ENCODE data around the gene EMP3. TPM values are rescaled to one million over a fixed set of nuclear protein-coding genes. Genes with fewer than 3 reads are reported as not detected.

The EMP3 gene
- total and polyA plus RNA-seq, 2 of the 13 experiments (the other 11 are each of a cell fraction or from before 2014, with no cell fraction given): 2.2 to 7.8 TPM

DNA sequence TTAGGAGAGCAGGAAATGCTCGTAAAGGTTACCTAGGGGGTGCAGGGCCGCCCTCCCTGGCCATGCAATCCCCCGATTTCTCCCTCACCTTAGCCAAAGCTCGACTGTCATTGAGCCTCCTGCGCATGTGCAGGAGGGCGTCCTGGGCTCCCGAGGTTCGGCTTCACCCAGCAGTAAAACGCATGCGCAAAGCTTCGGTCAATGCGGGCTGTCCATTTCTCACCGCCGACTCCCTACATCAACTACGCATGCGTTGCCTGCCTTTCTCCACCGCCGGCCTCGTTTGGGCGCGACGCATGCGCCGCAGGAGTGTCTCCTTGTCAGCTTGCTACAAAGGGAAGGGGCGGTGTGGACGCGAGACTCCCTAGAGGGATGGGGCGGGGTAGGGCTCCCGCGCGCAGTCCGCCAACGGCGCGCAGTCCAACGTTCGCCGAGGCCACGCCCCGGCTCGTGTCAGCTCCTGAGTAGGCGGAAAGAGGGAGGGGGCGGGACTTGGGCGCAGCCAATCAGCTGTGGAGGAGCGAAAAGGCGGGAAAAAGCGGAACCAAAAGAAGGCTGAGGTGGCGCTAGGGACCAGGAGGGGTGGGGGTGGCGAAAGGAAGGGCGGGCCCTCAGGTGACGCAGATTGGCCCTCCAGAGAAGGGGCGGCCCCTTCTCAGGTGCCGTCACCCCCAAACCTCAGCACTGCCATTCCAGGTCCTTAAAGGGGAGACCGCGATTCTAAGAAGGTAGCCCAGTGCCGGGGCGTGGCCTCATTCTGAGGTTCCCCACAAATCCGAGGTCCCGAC is 38.7 kb downstream of the EMP3 start, which contains the start of the genes SYNGR4 and TMEM143:
SYNGR4 (plus strand) TSS at position 558 of the 788 bp plus-strand sequence. CDS start 1,476 bp downstream, outside the sequence.
TMEM143 (minus strand) TSS at position 131 of the 788 bp plus-strand sequence; CDS start at position 111, 20 bp downstream.
- intact Hi-C loops (cut with micrococcal nuclease; ENCODE audit: unreplicated experiment) (no loop called here), in situ Hi-C loops (cut with HindIII; ENCODE audit: extremely low pct_ligation_motif_present, low pct_unique_long_range_greater_than_20kb) (no loop called here)
- Histone ChIP-seq H3K27ac (ENCODE audit: extremely low read length, insufficient read depth, low read length) (peak within 1 kb of the TSS; percentile 96), H3K36me3 (replicated peaks in 1 of 2; ENCODE audit: control insufficient read depth in 1 of 2, insufficient read depth in 2 of 2, low read length in 2 of 2) (0 out of 5 replicates have a peak, but pooled peaks cover 0 to 2% of the 10 kb centered on the region in 2 experiments), H3K9ac (ENCODE audit: insufficient read depth, low read depth, low read length) (peak within 1 kb of the TSS; percentile 96), H3K4me1 (ENCODE audit: insufficient read depth, low read length) (peaks cover 46% of the 10 kb centered on the region), H3K4me3 (replicated peaks in 1 of 3; ENCODE audit: insufficient read depth in 1 of 3, low read depth in 2 of 3, low read length in 3 of 3) (peak within 1 kb of the TSS; percentile 47 to 86 (median 71)), H3K9me3 (ENCODE audit: low read length) (no peaks in the 10 kb centered on the region), H4K20me1 (ENCODE audit: insufficient read depth, low read length) (no peaks in the 10 kb centered on the region), H3K4me2 (ENCODE audit: low read depth, low read length) (peak within 1 kb of the TSS; percentile 99), H3K79me2 (ENCODE audit: insufficient read depth, low read length) (no peaks in the 10 kb centered on the region), H2AFZ (ENCODE audit: low read length) (no peak within 1 kb of the TSS), H3K27me3 (ENCODE audit: control insufficient read depth in 1 of 2, insufficient read depth in 2 of 2, low read length in 2 of 2) (no peaks in the 10 kb centered on the region)
- FAIRE-seq: peak; percentile 97
- no TSS peak for BruUV-seq (replicated peaks)
- peak; percentile 99 for DNase-seq (ENCODE audit: low spot score)
- peak; percentile 84 for ATAC-seq
- 16% methylated on average over 50 of the region's 59 CpGs for WGBS (ENCODE audit: low lambda C conversion rate)
- ChIA-PET CTCF (ENCODE audit: low intra/inter-chr PET ratio, low total read pairs) (interaction anchor here (1.4 kb wide), 1 partner anchor 14 kb away, joined by 4 read pairs; no protein-coding TSS in a partner anchor), POLR2A (interaction anchor here (0.6 to 2.7 kb wide), 17 partner anchors 9 to 255 kb away, joined by 3 to 107 read pairs (median 6); partner anchors contain the start of genes EMP3, GRIN2D, KDELR1 and RPL18)
- TF ChIP-seq ZNF557 (CRISPR knock-in tag; IDR thresholded peaks at IDR 0.05) (no peak), ZNF101 (CRISPR knock-in tag; IDR thresholded peaks at IDR 0.05; ENCODE audit: borderline replicate concordance, low read depth) (no peak), TARDBP (CRISPR knock-in tag; IDR thresholded peaks at IDR 0.05) (no peak; the same call in 1 of the 2 replicates), SUZ12 (IDR thresholded peaks at IDR 0.05; ENCODE audit: low read depth, low read length) (no peak), ATRX (CRISPR knock-in tag; IDR thresholded peaks at IDR 0.05; ENCODE audit: borderline replicate concordance) (no peak), AKNA (CRISPR knock-in tag; IDR thresholded peaks at IDR 0.05; ENCODE audit: borderline replicate concordance) (no peak), FOSL2 (CRISPR knock-in tag; IDR thresholded peaks at IDR 0.05) (no peak), DRAP1 (CRISPR knock-in tag; IDR thresholded peaks at IDR 0.05) (peak; percentile 53; the same call in 1 of the 2 replicates), GZF1 (CRISPR knock-in tag; IDR thresholded peaks at IDR 0.05) (no peak), ISL2 (CRISPR knock-in tag; IDR thresholded peaks at IDR 0.05) (no peak), ZNF724P (CRISPR knock-in tag; IDR thresholded peaks at IDR 0.05; ENCODE audit: borderline replicate concordance) (no peak), CCDC6 (CRISPR knock-in tag; IDR thresholded peaks at IDR 0.05) (no peak; the same call in 1 of the 2 replicates), ETV6 (CRISPR knock-in tag; conservative IDR thresholded peaks at IDR 0.05) (no peak), NFKB2 (CRISPR knock-in tag; IDR thresholded peaks at IDR 0.05; ENCODE audit: borderline replicate concordance) (no peak), ZNF652 (CRISPR knock-in tag; IDR thresholded peaks at IDR 0.05; ENCODE audit: borderline replicate concordance, low read depth) (no peak), NFATC3 (CRISPR knock-in tag; IDR thresholded peaks at IDR 0.05) (no peak), LCORL (IDR thresholded peaks at IDR 0.05) (no peak), LCORL (CRISPR knock-in tag; IDR thresholded peaks at IDR 0.05) (no peak), EHMT2 (IDR thresholded peaks at IDR 0.05; ENCODE audit: borderline replicate concordance, low read depth, low read length) (no peak), ZNF260 (CRISPR knock-in tag; IDR thresholded peaks at IDR 0.05; ENCODE audit: borderline replicate concordance, low read depth) (no peak)
